Hepatocyte (in vitro differentiated cells): ENCODE measurements around the gene LLGL1. TPM values are rescaled to one million over a fixed set of nuclear protein-coding genes. Genes with fewer than 3 reads are reported as not detected.

Experiments
- DNase-seq: peaks from one replicate; pipeline ENCODE4 v3.0.0-alpha.2; 2016; ENCODE audit warnings: low spot score
- H2AFZ ChIP-seq: fragments of 200-600 bp; sonication (generic); 2 replicates; pipeline ENCODE4 v1.6.0; 2016; ENCODE audit warnings: antibody characterized with exemption, mild to moderate bottlenecking
- H3K27ac ChIP-seq: fragments of 200-600 bp; sonication (generic); 2 replicates; pipeline ENCODE4 v1.5.1; 2016; ENCODE audit warnings: mild to moderate bottlenecking
- H3K27me3 ChIP-seq: fragments of 200-600 bp; sonication (generic); 2 replicates; pipeline ENCODE4 v1.6.1; 2016
- H3K36me3 ChIP-seq: fragments of 200-600 bp; sonication (generic); replicated peaks from 2 replicates; pipeline ENCODE4 v1.5.1; 2016; ENCODE audit warnings: low read depth; ENCODE audit not compliant: insufficient read depth
- H3K4me1 ChIP-seq: fragments of 200-600 bp; sonication (generic); 2 replicates; pipeline ENCODE4 v1.5.1; 2016; ENCODE audit warnings: mild to moderate bottlenecking, moderate library complexity; ENCODE audit not compliant: insufficient read depth
- H3K4me2 ChIP-seq: fragments of 200-600 bp; sonication (generic); 2 replicates; pipeline ENCODE4 v1.6.0; 2016
- H3K4me3 ChIP-seq: fragments of 200-600 bp; sonication (generic); 2 replicates; pipeline ENCODE4 v1.5.1; 2016; ENCODE audit warnings: mild to moderate bottlenecking
- H3K79me2 ChIP-seq: fragments of 200-600 bp; sonication (generic); 2 replicates; pipeline ENCODE4 v1.6.0; 2017; ENCODE audit warnings: mild to moderate bottlenecking
- H3K9me2 ChIP-seq: fragments of 200-600 bp; sonication (generic); replicated peaks from 2 replicates; pipeline ENCODE4 v1.6.0; 2017; ENCODE audit warnings: mild to moderate bottlenecking; ENCODE audit not compliant: insufficient read depth
- H3K9me3 ChIP-seq: fragments of 200-600 bp; sonication (generic); 2 replicates; pipeline ENCODE4 v1.5.1; 2016; ENCODE audit warnings: low read depth, mild to moderate bottlenecking
- H4K20me1 ChIP-seq: fragments of 200-600 bp; sonication (generic); 2 replicates; pipeline ENCODE4 v1.6.0; 2016; ENCODE audit warnings: mild to moderate bottlenecking; ENCODE audit not compliant: insufficient read depth, poor library complexity, severe bottlenecking
- CTCF ChIP-seq: fragments of 200-600 bp; sonication (generic); IDR thresholded peaks from 2 replicates; pipeline ENCODE4 v1.5.1; 2016; ENCODE audit warnings: antibody characterized with exemption, mild to moderate bottlenecking; ENCODE audit not compliant: poor library complexity
- EZH2 ChIP-seq: fragments of 200-600 bp; sonication (generic); IDR thresholded peaks from 2 replicates; pipeline ENCODE4 v1.6.1; 2016; ENCODE audit warnings: antibody characterized with exemption, mild to moderate bottlenecking, borderline replicate concordance
- EZH2phosphoT487 ChIP-seq: fragments of 200-600 bp; sonication (generic); IDR thresholded peaks from one replicate; pipeline ENCODE4 v1.6.1; 2018; ENCODE audit warnings: antibody characterized with exemption, mild to moderate bottlenecking, low read depth, moderate library complexity; ENCODE audit not compliant: unreplicated experiment, severe bottlenecking
- WGBS: methylation state at CpG from one replicate; pipeline ENCODE4 v1.1.6; 2016; ENCODE audit warnings: low lambda C conversion rate; ENCODE audit errors: missing lambda C conversion rate; 5-methylcytosine and 5-hydroxymethylcytosine counted together
- polyA plus RNA-seq: library from polyadenylated mRNA; unstranded; fragments of >200 nt; fragmentation: Nextera tagmentation; extraction: Ambion mirVana; gene quantifications from 2 replicates; pipeline ENCODE4 v1.2.1, GENCODE V29; 2016
- total RNA-seq: library from RNA; depleted of rRNA; stranded (reverse); fragments of >200 nt; gene quantifications from 2 replicates; pipeline ENCODE4 v1.2.3, GENCODE V29; 2014

The LLGL1 gene
- total and polyA plus RNA-seq, 2 experiments from 2014 or later = 5.4 to 51.9 TPM

- WGBS = 2% methylated on average over 14 of the region's 16 CpGs
- H3K9me3 ChIP-seq = no peaks in the 10 kb centered on the region
- no peaks in the 10 kb centered on the region for H3K27me3 ChIP-seq
- H3K36me3 ChIP-seq = no peaks in the 10 kb centered on the region
- peaks cover 29% of the 10 kb centered on the region for H3K4me1 ChIP-seq
- peak overlapping the region; percentile 93 for H3K4me2 ChIP-seq
- peaks cover 20% of the 10 kb centered on the region for H4K20me1 ChIP-seq
- peak overlapping the region; percentile 100 for H3K27ac ChIP-seq
- TF ChIP-seq EZH2 (no peak), CTCF (no peak), EZH2phosphoT487 (no peak)
- peak overlapping the region; percentile 94 for H2AFZ ChIP-seq
- H3K9me2 ChIP-seq = no peaks in the 10 kb centered on the region
- peaks cover 52% of the 10 kb centered on the region for H3K79me2 ChIP-seq
- peak overlapping the region; percentile 99 for H3K4me3 ChIP-seq
- DNase-seq = peak; percentile 79
Measured at GRCh38 chr17:18257982-18258355, 32.5 kb downstream of the LLGL1 start.

GRCh38 chr17:18258356-18259038 lies 33.1 kb downstream of the LLGL1 start, which contains the start of gene FLII:
Gene FLII (minus strand): TSS chr17:18258738. CDS start chr17:18258690, 48 bp downstream.
- H4K20me1 ChIP-seq = peaks cover 20% of the 10 kb centered on the region
- WGBS = 5% methylated on average over 52 of the region's 71 CpGs

GRCh38 chr17:18259621-18260331 lies 34.3 kb downstream of the LLGL1 start:
- H3K9me3 ChIP-seq = no peaks in the 10 kb centered on the region
- no peaks in the 10 kb centered on the region for H3K9me2 ChIP-seq
- H3K27me3 ChIP-seq = no peaks in the 10 kb centered on the region
- no peak overlapping the region for H2AFZ ChIP-seq
- peaks cover 20% of the 10 kb centered on the region for H4K20me1 ChIP-seq
- H3K36me3 ChIP-seq = no peaks in the 10 kb centered on the region
- H3K4me2 ChIP-seq = peak overlapping the region; percentile 73
- TF ChIP-seq CTCF (no peak), EZH2phosphoT487 (no peak), EZH2 (no peak)
- H3K4me3 ChIP-seq = no peak overlapping the region
- peaks cover 56% of the 10 kb centered on the region for H3K79me2 ChIP-seq
- H3K4me1 ChIP-seq = peaks cover 29% of the 10 kb centered on the region
- H3K27ac ChIP-seq = peak overlapping the region; percentile 40
- DNase-seq = no peak
- 75% methylated on average over 19 of the region's 22 CpGs for WGBS

More at GRCh38 chr17:18258356-18259038, 33.1 kb downstream of the LLGL1 start, which contains the start of gene FLII:
- Histone ChIP-seq H3K27ac (peak within 1 kb of the TSS; percentile 100), H2AFZ (peak within 1 kb of the TSS; percentile 94), H3K79me2 (peaks cover 56% of the 10 kb centered on the region), H3K27me3 (no peaks in the 10 kb centered on the region), H3K36me3 (no peaks in the 10 kb centered on the region), H3K9me2 (no peaks in the 10 kb centered on the region), H3K4me2 (peak within 1 kb of the TSS; percentile 93), H3K4me3 (peak within 1 kb of the TSS; percentile 99), H3K9me3 (no peaks in the 10 kb centered on the region), H3K4me1 (peaks cover 29% of the 10 kb centered on the region)
- TF ChIP-seq EZH2phosphoT487 (no peak), CTCF (no peak), EZH2 (no peak)
- DNase-seq = peak; percentile 86
